C4-2B (cell line): ENCODE measurements around the gene PHF13.

Source experiments
- CTCF ChIP-seq: fragments of 450-650 bp; conservative IDR thresholded peaks from 2 replicates; pipeline ENCODE4 v1.5.1; 2017; ENCODE audit warnings: mild to moderate bottlenecking
- ZFX ChIP-seq: fragments of 450-650 bp; IDR thresholded peaks from 2 replicates; pipeline ENCODE4 v1.6.1; 2017

- TF ChIP-seq CTCF (no peak), ZFX (no peak)
These were observed at the start of gene PHF13 for GRCh38 chr1:6613361-6614018.
